HG02852 (cell line): ENCODE data around the gene TCEANC.
"Not testable (repeated sequence)": the region's sequence is repeated elsewhere in the genome, so short reads cannot be mapped to it uniquely, and the experiment has no call there.

Experiments used
- ATAC-seq: cut with Tn5 transposase; IDR thresholded peaks from one replicate; pipeline ENCODE4 v1.9.1; 2021; ENCODE audit warnings: mild to moderate bottlenecking, moderate library complexity; ENCODE audit not compliant: unreplicated experiment

TCEANC gene

DNA sequence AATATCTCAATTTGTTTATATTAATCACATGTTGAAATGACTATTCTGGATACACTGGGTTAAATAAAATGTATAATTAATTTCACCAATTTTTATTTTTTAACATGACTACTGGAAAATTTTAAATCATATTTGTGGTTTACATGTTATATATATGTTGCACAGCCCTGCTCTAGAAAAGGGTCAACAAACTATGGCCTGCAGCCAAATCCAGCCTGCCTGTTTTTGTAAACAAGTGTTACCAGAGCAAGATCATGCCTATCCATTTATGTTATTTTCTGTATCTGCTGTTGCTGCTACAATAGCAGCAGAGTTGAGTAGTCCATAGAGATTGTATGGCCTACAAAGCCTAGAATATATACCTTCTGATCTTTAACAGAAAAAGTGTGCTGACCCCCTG, 1.2 kb downstream of the TCEANC start:
- no peak for ATAC-seq

DNA sequence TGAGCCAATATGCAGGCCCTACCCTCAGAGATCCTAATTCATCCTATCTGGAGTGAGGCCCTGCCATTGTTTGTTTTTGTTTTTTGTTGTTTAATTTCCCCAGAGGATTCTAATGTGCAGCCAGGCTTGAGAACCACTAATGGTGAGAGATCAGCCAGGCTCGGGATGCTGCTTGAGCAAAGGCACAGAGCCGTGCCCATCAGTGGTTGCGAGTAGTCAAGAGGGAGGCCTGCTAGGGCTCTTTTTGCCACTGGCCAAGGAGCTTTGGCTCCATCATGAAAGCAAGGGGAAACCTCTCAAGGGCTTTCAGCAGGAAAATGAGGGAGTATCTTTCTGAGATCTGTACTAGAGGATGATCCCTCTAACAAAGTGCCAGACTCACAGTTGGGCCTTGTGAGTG, 2.7 kb downstream of the TCEANC start:
- ATAC-seq: no peak

DNA sequence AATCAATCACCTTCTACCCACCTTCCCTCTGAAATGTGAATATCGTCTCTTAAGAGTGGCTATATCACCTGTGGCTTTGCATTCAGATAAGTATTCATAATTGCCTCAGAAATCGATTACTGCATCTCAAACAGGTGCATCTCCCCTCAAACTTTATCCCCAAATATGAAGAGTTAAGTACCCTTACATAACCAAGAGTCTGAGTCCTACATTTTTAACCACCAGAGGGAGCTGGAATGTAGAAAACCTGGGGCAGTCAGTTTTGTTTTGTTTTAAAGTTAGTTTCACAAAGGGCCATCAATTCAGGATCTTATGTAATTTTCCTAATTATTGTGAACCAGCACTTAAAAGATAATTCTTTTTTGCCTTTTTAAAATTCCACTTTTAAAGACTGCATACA, 5.7 kb downstream of the TCEANC start:
- no peak for ATAC-seq

DNA sequence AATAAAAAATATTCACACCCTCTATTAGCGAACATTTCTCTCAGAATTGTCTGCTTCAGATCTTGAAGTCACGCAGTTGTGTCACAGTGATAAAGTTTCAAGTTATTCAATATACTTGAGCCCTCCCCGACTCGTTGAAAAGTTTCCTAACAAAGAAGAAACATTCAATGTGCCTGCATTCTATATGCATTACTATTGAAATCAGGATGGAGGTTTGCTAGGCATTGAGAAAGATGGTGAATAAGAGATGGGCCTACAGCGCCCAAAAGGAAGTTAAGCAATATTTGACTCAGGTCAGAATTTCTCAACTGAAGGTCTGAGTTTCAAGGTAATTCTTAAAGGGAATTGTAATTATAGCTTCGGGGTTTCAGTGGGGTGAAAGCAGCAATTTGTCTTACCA, 6.1 kb downstream of the TCEANC start:
- ATAC-seq: no peak

DNA sequence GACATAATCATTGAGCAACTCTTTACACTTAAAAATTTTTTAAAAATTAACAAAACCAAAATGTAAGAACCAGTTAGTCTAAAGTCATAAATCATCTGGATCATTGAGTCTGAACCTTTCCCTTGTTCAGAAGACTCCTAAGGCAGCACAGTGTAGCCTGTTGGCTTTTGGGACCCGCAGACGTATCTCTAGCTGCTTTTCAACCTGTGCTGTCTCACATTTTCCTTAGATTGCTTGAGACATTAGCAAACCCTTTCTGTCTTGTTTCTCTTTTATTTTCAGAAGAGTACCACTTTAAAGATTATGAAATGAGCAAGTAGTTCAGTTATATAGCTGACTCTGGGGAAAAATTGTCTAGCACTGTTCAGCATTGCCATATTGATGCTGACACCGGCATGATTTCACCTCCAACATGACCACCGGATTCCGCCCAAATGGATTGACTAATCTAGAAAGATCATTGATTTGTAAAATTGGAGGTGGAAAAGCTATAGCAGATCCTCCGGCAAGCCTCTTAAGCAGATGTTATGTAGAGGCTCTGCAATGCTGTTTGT, 8.9 kb downstream of the TCEANC start:
- ATAC-seq: peak; percentile 13

DNA sequence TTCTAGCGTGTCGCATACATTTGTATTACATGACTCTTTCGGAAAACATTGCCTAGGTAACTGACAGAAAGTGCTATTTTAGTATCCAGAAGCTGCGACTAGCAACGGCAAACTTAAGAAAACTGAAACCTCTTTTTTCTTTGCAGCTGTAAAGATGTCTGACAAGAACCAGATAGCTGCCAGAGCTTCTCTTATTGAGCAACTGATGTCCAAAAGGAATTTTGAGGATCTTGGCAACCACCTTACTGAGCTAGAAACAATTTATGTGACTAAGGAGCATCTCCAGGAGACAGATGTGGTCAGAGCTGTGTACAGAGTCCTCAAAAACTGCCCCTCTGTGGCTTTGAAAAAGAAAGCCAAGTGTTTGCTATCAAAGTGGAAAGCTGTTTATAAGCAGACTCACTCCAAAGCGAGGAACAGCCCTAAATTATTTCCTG, 9.4 kb downstream of the TCEANC start:
- peak; percentile 61 for ATAC-seq

DNA sequence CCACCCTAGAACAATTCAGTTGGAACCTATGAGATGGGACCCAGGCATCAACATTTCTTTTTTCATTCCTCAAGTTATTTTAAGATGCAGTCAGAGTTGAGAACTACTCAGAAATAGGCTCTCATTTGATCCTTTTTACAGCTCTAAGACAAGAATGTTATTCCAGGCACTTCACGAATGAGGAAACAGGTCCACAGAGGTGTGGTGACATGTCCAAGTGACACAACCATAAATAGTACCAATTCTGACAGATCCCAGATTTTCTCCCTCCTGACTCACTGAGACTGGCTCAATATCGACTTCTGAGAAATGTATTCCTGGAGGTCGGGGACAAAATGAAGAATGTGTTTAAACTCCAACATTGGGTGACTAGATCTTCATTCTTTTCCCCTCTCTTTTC, 11.1 kb downstream of the TCEANC start:
- no peak for ATAC-seq

DNA sequence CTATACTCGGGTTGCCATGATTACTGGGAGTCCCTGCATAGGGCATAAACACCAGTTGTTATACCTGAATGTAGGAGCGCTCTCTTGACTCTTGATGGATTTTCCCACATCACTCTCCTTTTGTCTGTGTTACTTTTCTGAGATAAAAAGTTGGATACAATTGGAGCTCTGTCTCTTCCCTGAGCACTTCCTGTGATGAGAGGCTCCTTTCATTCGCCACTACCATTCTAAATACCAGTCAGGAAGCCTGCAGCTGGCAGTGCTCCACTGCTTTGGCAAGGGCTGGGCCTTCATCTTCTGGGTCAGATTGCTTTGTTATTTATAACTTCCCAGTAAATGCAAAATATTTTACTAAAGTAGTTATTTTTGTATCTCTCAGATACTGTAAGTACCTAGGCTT, 13.9 kb downstream of the TCEANC start:
- ATAC-seq: no peak

DNA sequence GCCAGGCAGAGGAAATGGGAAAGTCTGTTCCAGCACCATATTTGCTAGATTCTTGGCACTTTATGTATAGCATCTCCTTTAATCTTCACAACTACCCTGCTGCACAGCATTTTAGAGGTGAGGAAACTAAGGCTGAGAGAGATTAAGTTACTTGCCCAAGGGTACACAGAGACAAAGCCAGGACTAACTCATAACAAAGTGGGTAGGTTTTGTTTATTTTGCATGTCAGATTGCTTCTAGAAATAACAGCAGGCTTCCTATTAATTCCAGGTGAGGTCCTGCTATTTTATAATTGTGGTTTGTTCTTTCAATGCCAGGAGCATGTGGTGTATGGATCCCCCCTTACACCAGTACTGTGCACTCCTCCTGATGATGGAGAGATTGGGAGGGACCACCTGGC, 15.0 kb downstream of the TCEANC start:
- no peak for ATAC-seq

DNA sequence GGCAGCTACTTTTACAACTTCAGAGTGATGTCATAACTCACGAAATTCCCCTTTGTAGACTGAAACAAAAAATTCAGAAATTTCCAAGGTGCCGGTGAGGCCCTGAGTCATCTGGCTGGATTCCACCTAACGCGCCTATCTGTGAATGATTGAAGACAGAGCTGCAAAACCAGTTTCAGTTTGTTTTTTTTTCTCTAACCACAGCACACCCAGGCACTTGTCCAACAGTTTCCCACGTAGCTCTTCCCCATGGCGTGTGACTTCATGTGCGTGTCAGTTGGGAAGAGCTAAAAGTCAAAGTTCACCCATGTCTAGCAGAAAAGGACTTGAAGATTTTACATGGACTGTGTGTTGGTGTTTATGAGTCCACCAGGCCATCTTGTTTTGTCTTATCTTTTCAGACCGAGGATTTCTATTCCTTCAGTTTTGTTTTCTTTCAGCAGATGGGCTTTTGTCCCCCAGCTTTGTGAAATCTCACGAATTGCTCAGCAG, 16.4 kb downstream of the TCEANC start:
- ATAC-seq: peak; percentile 77

DNA sequence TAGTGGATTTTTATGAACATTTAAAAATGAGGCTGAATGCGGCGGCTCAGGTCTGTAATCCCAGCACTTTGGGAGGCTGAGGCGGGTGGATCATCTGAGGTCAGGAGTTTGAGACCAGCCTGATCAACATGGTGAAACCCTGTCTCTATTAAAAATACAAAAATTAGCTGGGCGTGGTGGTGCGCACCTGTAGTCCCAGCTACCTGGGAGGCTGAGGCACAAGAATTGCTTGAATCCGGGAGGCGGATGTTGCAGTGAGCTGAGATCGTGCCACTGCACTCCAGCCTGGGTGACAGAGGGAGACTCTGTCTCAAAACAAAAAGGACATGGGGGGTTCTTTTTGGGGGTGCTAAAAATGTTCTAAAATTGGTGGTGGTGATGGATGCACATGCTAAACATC, 16.8 kb downstream of the TCEANC start:
- not testable (repeated sequence) for ATAC-seq

DNA sequence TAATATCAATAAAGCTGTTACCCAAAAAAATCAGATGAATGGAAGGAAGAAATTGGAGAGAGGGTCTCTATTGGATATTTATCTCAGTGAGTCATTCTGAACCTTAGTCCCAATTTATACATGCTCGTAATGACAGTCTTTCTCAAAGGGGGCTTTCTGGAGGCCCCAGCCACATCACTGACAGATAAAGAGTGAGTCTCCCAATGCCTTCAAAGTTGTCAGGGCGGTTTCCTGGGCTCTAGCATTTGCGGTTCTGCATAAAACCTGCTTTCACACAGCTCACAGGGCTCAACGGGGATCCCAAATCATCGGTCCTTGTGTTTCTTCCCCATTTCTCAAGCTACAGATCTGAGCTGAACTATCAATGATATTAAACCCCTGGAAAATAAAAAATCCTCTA, 17.3 kb downstream of the TCEANC start:
- ATAC-seq: no peak

DNA sequence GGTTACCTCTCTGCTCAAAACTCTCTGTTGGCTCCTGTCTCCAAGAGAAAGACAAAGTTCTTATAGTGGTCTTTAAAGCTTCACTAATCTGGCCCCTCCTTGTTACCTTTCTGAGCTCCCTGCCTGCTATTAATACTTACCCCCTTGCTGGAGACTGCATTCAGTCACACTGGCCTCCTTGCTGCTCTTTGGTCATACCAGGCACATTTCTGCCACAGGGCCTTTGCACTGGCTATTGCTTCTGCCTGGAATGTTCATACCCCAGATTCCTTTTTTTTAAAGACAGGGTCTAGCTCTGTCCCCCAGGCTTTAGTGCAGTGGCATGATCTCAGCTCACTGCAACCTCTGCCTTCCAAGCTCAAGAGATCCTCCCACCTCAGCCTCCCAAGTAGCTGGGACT, 20.1 kb downstream of the TCEANC start:
- no peak for ATAC-seq

DNA sequence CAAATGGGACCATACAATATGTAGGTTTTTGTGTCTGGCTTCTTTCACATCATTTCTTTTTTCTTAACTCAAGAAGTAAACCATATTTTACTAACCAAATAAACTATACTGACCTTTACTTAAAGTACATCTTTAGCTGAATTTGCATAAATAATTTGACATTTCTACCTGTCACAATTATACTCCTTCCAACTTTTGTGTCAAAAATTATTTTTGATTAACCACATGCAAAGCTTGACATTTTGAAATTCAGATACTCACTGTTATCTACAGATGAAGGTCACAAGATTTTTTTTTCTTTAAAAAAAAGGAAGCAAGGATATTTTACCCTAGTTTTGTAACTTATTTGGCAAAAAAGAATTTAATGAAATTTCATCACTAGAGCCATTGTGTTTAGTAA, 23.9 kb downstream of the TCEANC start:
- no peak for ATAC-seq

DNA sequence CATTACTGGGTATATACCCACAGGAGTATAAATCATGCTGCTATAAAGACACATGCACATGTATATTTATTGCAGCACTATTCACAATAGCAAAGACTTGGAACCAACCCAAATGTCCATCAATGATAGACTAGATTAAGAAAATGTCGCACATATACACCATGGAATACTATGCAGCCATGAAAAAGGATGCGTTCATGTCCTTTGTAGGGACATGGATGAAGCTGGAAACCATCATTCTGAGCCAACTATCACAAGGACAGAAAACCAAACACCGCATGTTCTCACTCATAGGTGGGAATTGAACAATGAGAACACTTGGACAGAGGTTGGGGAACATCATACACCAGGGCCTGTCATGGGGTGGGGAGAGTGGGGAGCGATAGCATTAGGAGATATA, 26.8 kb downstream of the TCEANC start:
- ATAC-seq: not testable (repeated sequence)

DNA sequence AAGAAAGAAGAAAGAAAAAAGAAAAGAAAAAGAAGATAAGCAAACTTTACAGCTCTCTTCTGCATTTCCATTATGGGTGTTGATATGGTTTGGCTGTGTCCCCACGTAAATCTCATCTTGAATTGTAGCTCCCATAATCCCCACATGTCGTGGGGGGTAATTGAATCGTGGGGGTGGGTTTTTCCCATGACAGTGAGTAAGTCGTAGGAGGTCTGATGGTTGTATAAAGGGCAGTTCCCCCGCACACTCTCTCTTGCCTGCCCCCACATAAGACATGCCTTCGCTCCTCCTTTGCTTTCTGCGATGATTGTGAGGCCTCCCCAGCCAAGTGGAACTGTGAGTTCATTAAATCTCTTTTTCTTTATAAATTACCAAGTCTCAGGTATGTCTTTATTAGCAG, 28.7 kb downstream of the TCEANC start:
- no peak for ATAC-seq

DNA sequence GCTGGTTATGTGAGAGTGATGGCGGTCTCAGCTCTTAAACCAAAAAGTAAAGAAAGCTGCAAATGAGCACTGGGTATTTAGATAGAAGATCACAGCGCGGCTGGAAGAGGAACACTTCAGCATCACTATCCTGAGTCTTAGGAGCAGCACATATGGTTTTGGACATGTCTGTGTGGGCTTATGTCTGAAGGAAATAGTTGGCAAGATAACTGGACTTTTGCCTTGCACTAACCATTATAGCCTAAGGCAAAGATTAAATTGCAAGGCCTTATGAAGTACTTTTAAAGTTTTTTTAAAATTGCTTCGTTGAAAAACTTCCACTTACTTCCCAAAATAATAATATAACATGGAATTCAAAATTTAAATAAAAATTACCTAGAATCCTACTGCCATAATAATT, 31.4 kb downstream of the TCEANC start:
- ATAC-seq: no peak

DNA sequence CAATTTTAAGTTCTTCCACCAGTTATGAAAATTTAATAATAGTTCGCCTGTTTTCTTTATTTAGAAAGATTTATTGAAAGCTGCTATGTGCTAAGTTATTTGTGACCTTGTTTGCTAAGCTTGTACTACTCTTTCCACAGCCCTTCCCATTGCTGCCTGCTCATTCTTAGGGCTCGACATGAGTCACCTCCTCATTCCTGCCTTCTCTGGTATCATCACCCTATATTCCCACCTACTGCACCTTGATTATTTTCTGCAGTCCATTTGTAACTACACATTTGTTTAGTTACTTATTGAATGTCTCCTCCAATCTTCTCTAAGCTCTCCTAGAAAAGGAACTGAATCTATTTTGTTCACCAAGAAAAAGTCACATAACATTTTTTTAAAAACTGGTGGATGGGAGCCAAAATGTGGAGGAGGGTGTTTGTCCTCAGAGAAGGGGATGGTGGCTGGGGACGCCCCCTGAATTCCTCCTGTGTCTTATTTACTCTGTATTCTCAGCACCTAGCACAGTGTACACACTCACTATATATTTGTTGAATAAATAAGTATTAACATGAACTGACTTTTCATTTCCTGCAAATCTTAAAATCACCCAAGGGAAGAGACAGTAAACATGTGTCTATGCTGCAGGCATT, 32.3 kb downstream of the TCEANC start:
- no peak for ATAC-seq

DNA sequence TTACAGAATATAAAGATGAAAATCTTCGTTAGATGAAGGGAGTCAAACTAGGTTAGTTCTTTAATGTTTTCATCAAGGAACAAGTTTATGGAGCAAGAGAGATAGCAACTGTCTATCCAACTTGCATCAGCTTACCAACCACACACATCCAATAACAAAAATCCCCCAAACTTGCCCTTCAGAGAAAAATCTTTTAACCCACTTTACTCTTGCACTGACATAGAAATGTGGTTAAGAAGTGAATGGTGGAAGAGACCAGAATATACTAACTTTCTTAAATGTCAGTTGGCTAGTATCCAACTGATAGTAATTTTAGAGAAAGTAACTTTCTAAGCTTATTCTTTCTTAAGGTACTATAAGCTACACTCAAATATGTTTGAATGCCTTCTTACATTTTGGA, 34.3 kb downstream of the TCEANC start:
- no peak for ATAC-seq

DNA sequence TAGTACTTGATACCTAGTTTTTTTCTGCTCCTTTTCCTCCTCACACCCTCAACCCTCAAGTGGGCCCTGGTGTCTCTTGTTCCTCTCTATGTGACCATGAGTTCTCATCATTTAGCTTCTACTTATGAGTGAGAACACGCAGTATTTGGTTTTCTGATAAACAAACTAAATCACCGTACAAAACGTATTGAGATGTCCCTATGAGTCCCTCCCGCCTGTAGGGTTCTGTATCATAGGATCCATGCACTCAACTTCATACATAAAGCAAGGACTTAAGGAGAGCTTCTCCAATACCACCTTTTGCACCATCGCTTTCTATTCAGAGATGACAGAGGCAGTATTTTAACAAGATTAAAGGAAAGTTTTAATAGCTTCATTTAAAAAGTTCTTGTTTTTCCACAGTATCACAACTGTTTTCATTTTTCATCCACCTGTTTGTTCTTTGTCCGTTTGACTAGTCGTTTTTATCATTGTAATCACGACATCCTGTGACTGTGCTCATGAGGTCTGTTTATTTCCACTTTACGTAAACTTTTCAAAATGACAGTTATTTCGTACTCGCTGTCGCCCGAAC, 35.5 kb downstream of the TCEANC start:
- no peak for ATAC-seq

DNA sequence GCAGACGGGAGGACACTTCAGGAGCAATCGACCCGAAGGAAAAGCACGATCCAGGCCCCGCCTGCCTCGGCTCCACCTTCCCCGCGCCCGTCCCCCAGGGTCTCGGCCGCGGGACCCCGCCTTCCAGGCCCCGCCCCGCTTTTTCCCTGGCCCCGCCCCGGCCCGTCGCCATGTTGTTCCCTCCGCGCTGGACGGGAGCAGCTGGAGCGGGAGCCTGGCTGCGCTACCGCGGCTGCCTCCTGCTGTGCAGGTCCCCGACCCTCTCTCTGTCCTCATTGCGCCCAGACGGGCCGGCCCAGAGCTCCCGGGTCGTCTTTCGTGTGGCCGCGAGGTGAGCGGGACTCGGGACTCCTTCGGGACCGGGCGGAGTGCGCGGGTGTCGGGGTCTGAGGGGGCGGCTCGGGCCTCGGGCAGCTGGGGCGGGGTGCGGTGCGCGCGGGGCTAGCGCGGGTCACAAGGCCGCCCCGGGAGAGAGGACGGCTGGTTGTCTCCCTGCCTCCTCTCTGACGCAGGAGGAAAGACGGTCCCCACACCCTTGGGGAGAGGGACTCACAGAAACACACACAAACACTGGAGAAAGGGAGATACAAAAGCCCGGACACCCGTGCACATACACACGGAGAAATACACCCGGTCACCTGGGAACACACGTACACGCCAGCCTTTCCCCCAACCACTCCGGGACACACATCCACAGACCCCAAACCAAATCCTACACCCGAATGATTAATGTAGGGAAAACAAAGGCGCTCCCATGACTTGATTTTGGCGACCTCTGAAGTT, 36.2 kb downstream of the TCEANC start, which contains the start of gene RAB9A:
TSS of gene RAB9A (plus strand) at position 171 of the 783 bp plus-strand sequence. CDS start 19,619 bp downstream, outside the sequence.
- ATAC-seq: peak; percentile 82

DNA sequence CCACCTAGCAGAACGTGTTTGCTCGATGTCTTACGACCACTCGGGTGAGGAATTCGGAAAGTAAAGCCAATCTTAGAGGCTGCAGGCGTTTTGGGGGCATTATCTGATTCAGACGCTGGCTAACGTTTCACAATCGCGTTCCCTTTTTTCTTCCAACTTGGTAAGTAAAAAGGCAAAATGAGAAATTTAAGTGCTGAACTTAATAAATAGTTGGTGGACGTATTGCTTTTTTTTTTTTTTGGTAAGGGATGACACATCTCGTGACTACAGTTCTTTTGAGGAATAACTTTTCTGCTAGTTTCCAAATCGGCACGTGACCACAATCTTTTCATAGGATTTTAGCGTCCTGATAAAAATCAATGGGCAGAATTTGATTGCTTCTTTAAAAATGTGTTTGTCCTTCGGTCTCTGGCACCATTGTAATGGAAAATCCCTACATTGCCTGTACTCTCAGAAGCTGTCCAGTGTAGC, 36.8 kb downstream of the TCEANC start:
- no peak for ATAC-seq
